Fibroblast of mammary gland (primary cell): ENCODE results near the gene STAB2.

Source experiments
- DNase-seq: peaks from one replicate; pipeline ENCODE4 v3.0.0-alpha.2; 2010; ENCODE audit warnings: low read depth
- H3K4me3 ChIP-seq: 2 replicates; pipeline ENCODE4 v1.5.1; 2011; ENCODE audit warnings: low read depth, mild to moderate bottlenecking, low read length, moderate library complexity; ENCODE audit not compliant: control insufficient read depth
- CTCF ChIP-seq: conservative IDR thresholded peaks from 2 replicates; pipeline ENCODE4 v1.5.1; 2011; ENCODE audit warnings: low read depth, low read length, inconsistent platforms; ENCODE audit not compliant: control insufficient read depth, insufficient read depth

The STAB2 gene

GRCh38 chr12:103785243-103786031, 198.4 kb downstream of the STAB2 start:
- H3K4me3 ChIP-seq: no peak overlapping the region
- DNase-seq: no peak
- no peak for TF ChIP-seq CTCF

- TF ChIP-seq CTCF: no peak
- H3K4me3 ChIP-seq: no peak overlapping the region
- no peak for DNase-seq
Measured at GRCh38 chr12:103786201-103786600, 199.1 kb downstream of the STAB2 start.

- DNase-seq: no peak
- H3K4me3 ChIP-seq: no peak overlapping the region
- no peak for TF ChIP-seq CTCF
Measured at GRCh38 chr12:103791350-103791920, 204.4 kb downstream of the STAB2 start.

- DNase-seq: no peak
- no peak for TF ChIP-seq CTCF
- H3K4me3 ChIP-seq: no peak overlapping the region
Measured at GRCh38 chr12:103793046-103793445, 206.0 kb downstream of the STAB2 start.

GRCh38 chr12:103793512-103794045, 206.5 kb downstream of the STAB2 start:
- no peak for DNase-seq
- no peak overlapping the region for H3K4me3 ChIP-seq
- TF ChIP-seq CTCF: no peak

- DNase-seq: no peak
- H3K4me3 ChIP-seq: no peak overlapping the region
- no peak for TF ChIP-seq CTCF
Measured at GRCh38 chr12:103794309-103795213, 207.5 kb downstream of the STAB2 start.
